ENCODE results near the gene HCFC1. TPM values are rescaled to one million over a fixed set of nuclear protein-coding genes. Genes with fewer than 3 reads are reported as not detected.

HCFC1 gene
- total and polyA plus RNA-seq, 3 donors from 2014 or later = 32.3 to 115 (median 102) TPM

GRCh38 chrX:153944800-153945150 is 26.8 kb downstream of the HCFC1 start:
- H3K9me3 ChIP-seq = no peaks in the 10 kb centered on the region
- 67% methylated on average over 1 of the region's 6 CpGs; no CpG with 5 or more reads in 1 of the 2 donors for WGBS, 2 donors
- no peak overlapping the region for H3K27ac ChIP-seq
- no peak for DNase-seq
- H3K36me3 ChIP-seq (ENCODE audit: low read depth, missing control alignments) = no peaks in the 10 kb centered on the region
- intact Hi-C loops (cut with DNase I; ENCODE audit: low total_unique reads) = no loop called here
- TF ChIP-seq POLR2A (IDR thresholded peaks at IDR 0.05) (no peak), CTCF (IDR thresholded peaks at IDR 0.05) (no peak)
- peaks cover 3% of the 10 kb centered on the region for H3K4me1 ChIP-seq
- no peaks in the 10 kb centered on the region for H3K27me3 ChIP-seq
- no peak overlapping the region for H3K4me3 ChIP-seq

- Histone ChIP-seq H3K27ac (no peak within 1 kb of the TSS), H3K9me3 (no peaks in the 10 kb centered on the region), H3K4me1 (peaks cover under 1% of the 10 kb centered on the region), H3K27me3 (no peaks in the 10 kb centered on the region), H3K36me3 (ENCODE audit: low read depth, missing control alignments) (no peaks in the 10 kb centered on the region), H3K4me3 (no peak within 1 kb of the TSS)
- 50 to 60% methylated on average over 6 to 18 of the region's 31 CpGs for WGBS, 2 donors
- TF ChIP-seq POLR2A (IDR thresholded peaks at IDR 0.05) = no peak
- DNase-seq = peak; percentile 47
- intact Hi-C loops (cut with DNase I; ENCODE audit: low total_unique reads) = no loop called here
These were observed 27.3 kb downstream of the HCFC1 start, which contains the start of gene RENBP for GRCh38 chrX:153944140-153944799. Gene RENBP, minus strand, starts transcription at chrX:153944643. Its CDS starts 33 bp downstream, at chrX:153944610.

GRCh38 chrX:153941336-153942252 is 30.0 kb downstream of the HCFC1 start:
- H3K36me3 ChIP-seq (ENCODE audit: low read depth, missing control alignments) = no peaks in the 10 kb centered on the region
- no peak for DNase-seq
- H3K27ac ChIP-seq = no peak overlapping the region
- WGBS, 2 donors = 80 to 81% methylated on average over 8 to 9 of the region's 23 CpGs
- H3K9me3 ChIP-seq = no peaks in the 10 kb centered on the region
- intact Hi-C loops (cut with DNase I; ENCODE audit: low total_unique reads) = no loop called here
- H3K4me3 ChIP-seq = no peak overlapping the region
- no peaks in the 10 kb centered on the region for H3K4me1 ChIP-seq
- TF ChIP-seq POLR2A (IDR thresholded peaks at IDR 0.05) (no peak), CTCF (IDR thresholded peaks at IDR 0.05) (no peak)
- H3K27me3 ChIP-seq = no peaks in the 10 kb centered on the region

- Histone ChIP-seq H3K27ac (no peak overlapping the region), H3K4me1 (no peaks in the 10 kb centered on the region), H3K4me3 (no peak overlapping the region), H3K27me3 (no peaks in the 10 kb centered on the region), H3K36me3 (ENCODE audit: low read depth, missing control alignments) (no peaks in the 10 kb centered on the region), H3K9me3 (no peaks in the 10 kb centered on the region)
- TF ChIP-seq POLR2A (IDR thresholded peaks at IDR 0.05) (no peak), CTCF (IDR thresholded peaks at IDR 0.05) (no peak)
- intact Hi-C loops (cut with DNase I; ENCODE audit: low total_unique reads) = no loop called here
- DNase-seq = no peak
- 80 to 81% methylated on average over 2 to 6 of the region's 7 CpGs for WGBS, 2 donors
These were observed 32.0 kb downstream of the HCFC1 start for GRCh38 chrX:153939573-153939972.

- Histone ChIP-seq H3K27me3 (no peaks in the 10 kb centered on the region), H3K27ac (no peak overlapping the region), H3K4me1 (no peaks in the 10 kb centered on the region), H3K9me3 (no peaks in the 10 kb centered on the region), H3K4me3 (no peak overlapping the region), H3K36me3 (ENCODE audit: low read depth, missing control alignments) (no peaks in the 10 kb centered on the region)
- intact Hi-C loops (cut with DNase I; ENCODE audit: low total_unique reads) = no loop called here
- 85 to 90% methylated on average over 6 to 10 of the region's 10 CpGs for WGBS, 2 donors
- no peak for DNase-seq
- TF ChIP-seq POLR2A (IDR thresholded peaks at IDR 0.05) (no peak), CTCF (IDR thresholded peaks at IDR 0.05) (no peak)
These were observed 33.3 kb downstream of the HCFC1 start for GRCh38 chrX:153938226-153938786.

Data from testis (tissue), 3 donors.